ENCODE results near the gene IL6.
"Not testable (repeated sequence)": the region's sequence is repeated elsewhere in the genome, so short reads cannot be mapped to it uniquely, and the experiment has no call there.

IL6 gene

DNA sequence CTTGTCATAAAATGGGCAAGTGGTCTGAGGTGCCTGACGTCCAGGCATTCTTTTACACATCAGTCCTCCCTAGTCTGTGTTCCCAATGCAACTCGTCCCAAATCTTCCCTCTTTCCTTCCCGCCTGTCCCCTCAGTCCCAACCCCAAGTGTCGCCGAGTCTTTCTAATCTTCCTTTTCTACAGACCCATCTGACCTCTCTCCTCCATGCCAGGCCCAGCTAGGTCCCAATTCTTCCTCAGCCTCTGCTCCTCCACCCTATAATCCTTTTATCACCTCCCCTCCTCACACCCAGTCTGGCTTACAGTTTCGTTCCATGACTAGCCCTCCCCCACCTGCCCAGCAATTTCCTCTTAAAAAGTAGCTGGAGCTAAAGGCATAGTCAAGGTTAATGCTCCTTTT lies 22.3 kb upstream of the IL6 start:
- not testable (repeated sequence) for DNase-seq

DNA sequence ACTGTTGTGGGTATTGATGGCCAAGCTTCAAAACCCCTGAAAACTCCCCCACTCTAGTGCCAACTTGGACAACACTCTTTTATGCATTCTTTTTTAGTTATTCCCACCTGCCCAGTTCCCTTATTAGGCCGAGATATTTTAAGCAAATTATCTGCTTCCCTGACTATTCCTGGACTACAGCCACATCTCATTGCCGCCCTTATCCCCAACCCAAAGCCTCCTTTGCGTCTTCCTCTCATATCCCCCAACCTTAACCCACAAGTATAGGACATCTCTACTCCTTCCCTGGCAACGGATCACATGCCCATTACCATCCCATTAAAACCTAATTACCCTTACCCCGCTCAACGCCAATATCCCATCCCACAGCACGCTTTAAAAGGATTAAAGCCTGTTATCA lies 21.1 kb upstream of the IL6 start:
- not testable (repeated sequence) for DNase-seq

DNA sequence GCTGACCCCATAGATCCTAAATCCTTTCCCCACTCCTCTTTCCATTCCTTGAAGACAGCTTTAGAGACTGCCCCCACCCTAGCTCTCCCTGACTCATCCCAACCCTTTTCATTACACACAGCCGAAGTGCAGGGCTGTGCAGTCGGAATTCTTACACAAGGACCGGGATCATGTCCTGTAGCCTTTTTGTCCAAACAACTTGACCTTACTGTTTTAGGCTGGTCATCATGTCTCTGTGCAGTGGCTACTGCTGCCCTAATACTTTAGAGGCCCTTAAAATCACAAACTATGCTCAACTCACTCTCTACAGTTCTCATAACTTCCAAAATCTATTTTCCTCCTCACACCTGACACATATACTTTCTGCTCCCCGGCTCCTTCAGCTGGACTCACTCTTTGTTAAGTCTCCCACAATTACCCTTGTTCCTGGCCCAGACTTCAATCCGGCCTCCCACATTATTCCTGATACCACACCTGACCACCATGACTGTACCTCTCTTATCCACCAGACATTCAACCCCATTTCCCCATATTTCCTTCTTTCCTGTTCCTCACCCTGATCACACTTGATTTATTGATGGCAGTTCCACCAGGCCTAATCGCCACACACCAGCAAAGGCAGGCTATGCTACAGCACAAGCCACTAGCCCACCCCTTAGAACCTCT lies 19.8 kb upstream of the IL6 start:
- not testable (repeated sequence) for DNase-seq

GRCh38 chr7:22708214-22708613 lies 18.8 kb upstream of the IL6 start:
- DNase-seq: not testable (repeated sequence)

DNA sequence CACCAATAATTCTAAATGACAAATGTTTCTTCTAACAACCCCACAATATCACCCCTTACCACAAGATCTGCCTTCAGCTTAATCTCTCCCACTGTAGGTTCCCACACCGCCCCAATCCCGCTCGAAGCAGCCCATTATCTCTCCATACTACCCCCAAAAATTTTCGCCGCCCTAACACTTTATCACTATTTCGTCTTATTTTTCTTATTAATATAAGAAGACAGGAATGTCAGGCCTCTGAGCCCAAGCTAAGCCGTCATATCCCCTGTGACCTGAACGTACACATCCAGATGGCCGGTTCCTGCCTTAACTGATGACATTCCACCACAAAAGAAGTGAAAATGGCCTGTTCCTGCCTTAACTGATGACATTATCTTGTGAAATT lies 18.3 kb upstream of the IL6 start:
- DNase-seq: not testable (repeated sequence)

GRCh38 chr7:22709062-22709829 lies 17.8 kb upstream of the IL6 start:
- not testable (repeated sequence) for DNase-seq

DNA sequence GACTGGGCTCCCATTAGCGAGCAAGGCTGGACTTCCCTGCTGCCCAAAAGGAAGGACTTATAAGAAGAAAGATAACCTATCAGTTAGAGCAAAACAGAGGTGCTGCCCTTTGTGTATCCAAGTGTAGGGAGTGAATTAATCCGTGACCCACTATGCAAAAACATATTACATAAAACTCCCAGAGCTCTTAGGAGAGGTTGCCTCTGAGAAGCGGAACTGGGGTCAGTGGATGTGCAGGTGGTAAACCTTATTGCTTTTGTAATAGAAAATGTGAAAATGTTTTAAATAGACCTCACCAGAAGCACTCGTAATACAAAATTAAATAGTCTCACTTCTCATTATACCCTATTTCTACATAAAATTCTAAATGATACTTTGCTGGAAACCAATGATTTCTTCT lies 17.1 kb upstream of the IL6 start:
- DNase-seq: no peak

DNA sequence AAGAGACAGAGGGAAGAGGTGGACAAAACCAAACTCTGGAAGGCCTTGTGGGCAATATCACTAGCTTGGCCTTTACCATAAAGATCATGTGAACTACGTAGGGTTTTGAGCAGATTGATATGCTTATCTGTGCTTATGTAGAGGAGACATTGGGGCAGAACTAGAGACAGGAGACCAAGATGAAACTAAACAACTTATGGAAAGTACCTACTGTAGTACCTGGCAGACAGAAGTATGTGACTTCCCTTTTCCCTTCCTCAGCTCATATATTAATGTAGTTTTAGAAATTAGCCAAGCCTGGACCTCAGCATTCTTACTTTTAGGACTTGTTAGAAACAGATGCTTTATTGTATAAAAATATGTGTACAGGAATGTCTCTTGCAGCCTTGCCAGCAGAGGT lies 14.0 kb upstream of the IL6 start:
- DNase-seq: no peak

- DNase-seq: no peak
Measured at GRCh38 chr7:22713463-22713862, 13.5 kb upstream of the IL6 start.

DNA sequence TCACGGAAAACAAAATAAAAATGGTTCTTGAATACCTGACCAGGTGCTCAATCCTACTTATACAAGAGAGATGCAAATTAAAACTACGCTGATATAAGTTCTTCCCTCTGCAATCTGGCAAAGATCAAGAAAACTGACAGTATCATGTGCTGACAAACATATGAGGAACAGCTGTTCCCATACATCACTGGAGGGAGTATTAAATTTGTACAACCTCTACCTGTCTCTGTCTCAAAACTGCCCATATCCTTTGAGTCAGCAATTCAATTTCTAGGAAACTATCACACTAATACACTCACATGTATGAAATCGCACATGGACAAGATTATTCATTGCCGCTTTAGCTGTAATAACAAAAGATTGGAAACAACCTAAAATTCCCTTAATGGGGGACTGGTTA lies 11.0 kb upstream of the IL6 start:
- no peak for DNase-seq

DNA sequence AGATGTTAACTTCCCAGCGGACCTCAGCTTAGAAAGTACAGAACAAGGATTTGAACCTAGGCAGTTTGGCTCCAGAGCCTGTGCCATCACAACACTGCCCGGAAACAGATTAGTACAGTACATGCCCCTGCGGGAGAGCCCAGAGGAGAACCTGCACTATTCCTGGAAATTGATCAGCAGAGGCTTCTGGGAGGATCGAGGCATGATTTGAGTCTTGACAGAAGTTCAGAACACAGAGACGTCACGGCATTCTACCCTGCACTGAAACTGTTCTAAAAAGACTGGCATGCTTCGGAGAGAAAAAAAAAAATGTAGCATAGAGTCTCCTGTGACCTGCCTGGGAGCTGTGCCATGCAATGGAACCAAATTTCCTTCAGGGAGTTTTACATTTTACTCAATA lies 9.2 kb upstream of the IL6 start:
- DNase-seq: no peak

DNA sequence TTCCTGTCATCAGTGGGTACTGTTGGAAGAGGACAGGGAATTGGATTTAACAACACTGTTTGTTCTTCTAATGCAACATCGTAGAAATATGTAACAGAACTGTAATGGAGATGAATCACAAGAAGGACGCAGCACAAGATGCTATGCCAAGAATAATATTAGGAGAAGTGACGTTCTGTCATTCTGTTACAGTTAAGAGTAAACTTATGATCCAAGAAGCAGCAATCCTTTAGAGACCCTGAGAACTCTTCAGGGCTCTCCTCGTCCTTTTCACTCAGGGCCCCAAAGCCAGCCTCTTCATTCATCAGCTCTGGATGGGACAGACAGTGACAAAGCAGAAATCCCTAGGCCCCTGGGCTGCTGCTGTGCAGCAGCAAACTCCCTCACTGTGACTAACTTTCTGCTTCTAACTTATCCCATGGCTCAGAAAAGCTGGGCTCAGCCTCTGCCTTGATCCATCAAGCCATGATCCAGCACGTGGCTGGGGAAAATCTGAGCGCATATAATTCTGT lies 8.7 kb upstream of the IL6 start:
- DNase-seq: no peak

GRCh38 chr7:22718911-22719420 lies 8.0 kb upstream of the IL6 start:
- no peak for DNase-seq

GRCh38 chr7:22720791-22721786 lies 5.9 kb upstream of the IL6 start:
- DNase-seq: no peak

DNA sequence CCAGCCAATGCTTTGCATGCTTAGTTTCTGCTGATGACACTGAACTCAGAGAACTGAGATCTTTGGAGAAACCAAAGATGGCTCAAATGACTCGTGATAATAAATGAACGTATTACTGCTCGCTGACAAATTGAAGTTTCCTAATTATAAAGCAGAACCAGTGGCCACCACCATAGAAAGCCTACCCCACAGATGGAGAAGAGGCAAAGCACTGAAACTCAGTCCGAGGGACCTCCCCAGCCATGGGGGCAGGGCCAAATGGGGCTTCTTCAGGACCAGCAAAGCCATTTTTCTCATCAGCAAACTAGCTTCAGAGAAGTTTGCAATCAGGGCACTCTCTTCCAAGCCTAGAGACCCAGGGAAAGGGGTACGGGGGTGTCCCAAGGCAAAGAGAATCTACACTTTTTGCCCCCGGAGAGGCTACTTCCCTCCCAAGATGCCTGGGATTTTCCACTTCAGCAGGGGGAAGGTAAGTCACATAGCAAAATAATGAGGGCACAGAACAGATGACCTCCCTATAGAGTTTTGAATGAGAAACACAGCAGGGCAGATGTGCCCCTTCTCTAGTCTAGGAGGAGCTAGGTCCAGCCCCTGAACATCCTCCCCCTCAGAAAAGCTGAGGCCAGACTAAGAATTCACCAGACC lies 4.3 kb upstream of the IL6 start:
- no peak for DNase-seq

GRCh38 chr7:22723181-22723601 lies 3.8 kb upstream of the IL6 start:
- no peak for DNase-seq

DNA sequence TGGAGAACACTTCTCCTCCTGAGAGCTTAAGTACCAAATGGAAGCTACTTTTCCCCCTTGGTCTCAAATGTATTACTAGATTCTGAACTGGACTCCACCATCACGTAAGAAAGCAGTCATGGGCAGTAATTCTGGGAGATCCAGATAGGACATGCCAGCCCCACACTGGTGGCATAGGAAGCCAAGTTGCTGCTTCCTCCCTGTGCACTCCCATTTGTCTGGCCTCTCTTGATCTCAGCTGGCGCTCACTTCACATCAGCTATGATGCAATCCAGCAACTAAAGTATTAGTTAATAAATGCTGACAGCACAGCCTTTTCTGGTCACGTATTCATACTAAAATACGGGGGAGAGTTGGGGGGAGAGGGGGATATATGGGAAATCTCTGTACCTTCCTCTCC lies 3.4 kb upstream of the IL6 start:
- DNase-seq: no peak

GRCh38 chr7:22724861-22725260 lies 2.1 kb upstream of the IL6 start:
- no peak for DNase-seq

DNA sequence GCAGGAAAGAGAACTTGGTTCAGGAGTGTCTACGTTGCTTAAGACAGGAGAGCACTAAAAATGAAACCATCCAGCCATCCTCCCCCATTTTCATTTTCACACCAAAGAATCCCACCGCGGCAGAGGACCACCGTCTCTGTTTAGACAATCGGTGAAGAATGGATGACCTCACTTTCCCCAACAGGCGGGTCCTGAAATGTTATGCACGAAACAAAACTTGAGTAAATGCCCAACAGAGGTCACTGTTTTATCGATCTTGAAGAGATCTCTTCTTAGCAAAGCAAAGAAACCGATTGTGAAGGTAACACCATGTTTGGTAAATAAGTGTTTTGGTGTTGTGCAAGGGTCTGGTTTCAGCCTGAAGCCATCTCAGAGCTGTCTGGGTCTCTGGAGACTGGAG lies 1.4 kb upstream of the IL6 start:
- no peak for DNase-seq

DNA sequence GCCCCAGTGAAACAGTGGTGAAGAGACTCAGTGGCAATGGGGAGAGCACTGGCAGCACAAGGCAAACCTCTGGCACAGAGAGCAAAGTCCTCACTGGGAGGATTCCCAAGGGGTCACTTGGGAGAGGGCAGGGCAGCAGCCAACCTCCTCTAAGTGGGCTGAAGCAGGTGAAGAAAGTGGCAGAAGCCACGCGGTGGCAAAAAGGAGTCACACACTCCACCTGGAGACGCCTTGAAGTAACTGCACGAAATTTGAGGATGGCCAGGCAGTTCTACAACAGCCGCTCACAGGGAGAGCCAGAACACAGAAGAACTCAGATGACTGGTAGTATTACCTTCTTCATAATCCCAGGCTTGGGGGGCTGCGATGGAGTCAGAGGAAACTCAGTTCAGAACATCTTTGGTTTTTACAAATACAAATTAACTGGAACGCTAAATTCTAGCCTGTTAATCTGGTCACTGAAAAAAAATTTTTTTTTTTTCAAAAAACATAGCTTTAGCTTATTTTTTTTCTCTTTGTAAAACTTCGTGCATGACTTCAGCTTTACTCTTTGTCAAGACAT lies 574 bp upstream of the IL6 start:
- peak; percentile 29 for DNase-seq

DNA sequence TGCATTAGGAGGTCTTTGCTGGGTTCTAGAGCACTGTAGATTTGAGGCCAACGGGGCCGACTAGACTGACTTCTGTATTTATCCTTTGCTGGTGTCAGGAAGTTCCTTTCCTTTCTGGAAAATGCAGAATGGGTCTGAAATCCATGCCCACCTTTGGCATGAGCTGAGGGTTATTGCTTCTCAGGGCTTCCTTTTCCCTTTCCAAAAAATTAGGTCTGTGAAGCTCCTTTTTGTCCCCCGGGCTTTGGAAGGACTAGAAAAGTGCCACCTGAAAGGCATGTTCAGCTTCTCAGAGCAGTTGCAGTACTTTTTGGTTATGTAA lies 675 bp downstream of the IL6 start:
- DNase-seq: no peak

- DNase-seq: no peak
Measured at GRCh38 chr7:22728401-22729029, 1.5 kb downstream of the IL6 start.

Data from DMS79 treated with DMSO at 0.1 percent for 48 hours (cell line).